Measurements from ENCODE around the gene EPB41L2.
"Not testable (repeated sequence)": the region's sequence is repeated elsewhere in the genome, so short reads cannot be mapped to it uniquely, and the experiment has no call there.

Gene EPB41L2

DNA sequence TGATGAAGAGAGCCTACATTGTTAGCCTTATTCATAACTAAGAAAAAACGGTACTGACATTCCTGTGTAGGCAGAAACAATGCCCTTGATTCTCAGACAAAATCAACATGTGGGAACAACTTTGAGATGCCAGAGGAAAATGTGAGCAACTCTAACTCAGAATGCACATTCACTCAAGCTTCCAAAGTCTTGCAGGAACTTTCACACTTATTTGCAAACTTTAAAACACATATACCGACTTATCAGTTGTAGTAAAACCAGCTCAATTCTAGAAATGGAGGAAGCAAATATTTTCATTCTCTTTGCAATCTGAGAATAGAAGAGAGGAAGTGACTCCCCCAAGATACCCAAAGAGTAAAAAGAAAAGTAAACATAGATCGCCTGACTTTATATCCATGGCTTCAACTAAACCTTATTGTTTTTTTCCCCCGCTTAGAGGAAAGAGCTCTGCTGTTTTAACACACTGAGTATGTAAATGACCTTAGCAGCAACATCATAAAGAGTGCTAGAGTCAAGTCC, 117.6 kb downstream of the EPB41L2 start:
- Histone ChIP-seq H3K36me3 (replicated peaks) (no peaks in the 10 kb centered on the region), H3K9me3 (no peaks in the 10 kb centered on the region), H3K4me3 (no peak overlapping the region), H3K27me3 (ENCODE audit: low read depth) (no peaks in the 10 kb centered on the region), H3K4me1 (peaks cover 30% of the 10 kb centered on the region)
- no peak for DNase-seq (ENCODE audit: low spot score in 2 of 2)
- in situ Hi-C loops (cut with MboI; ENCODE audit: low sequenced_read_pairs) = no loop called here

DNA sequence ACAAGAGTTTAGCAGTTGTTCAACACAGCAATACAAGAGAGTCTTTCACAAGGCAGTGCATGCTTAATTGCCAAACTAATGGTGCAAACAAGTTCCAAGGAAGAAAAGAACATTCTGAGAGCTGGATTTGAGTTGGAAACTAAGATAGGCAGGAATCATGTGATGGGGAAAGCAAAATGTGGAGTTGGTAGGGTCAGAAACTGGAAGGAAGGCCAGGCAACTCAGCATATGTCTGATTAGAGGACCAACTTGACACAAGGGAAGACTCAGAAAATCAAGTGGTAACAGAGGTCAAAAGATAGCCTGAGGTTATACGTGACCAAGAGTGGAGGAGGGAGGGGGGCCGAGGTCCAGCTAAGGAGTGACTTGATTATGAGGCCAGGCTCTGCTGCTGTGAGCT, 118.6 kb downstream of the EPB41L2 start:
- no peak overlapping the region for H3K4me3 ChIP-seq
- H3K4me1 ChIP-seq = peaks cover 34% of the 10 kb centered on the region
- no peaks in the 10 kb centered on the region for H3K36me3 ChIP-seq (replicated peaks)
- in situ Hi-C loops (cut with MboI; ENCODE audit: low sequenced_read_pairs) = no loop called here
- no peaks in the 10 kb centered on the region for H3K27me3 ChIP-seq (ENCODE audit: low read depth)
- DNase-seq (ENCODE audit: low spot score in 2 of 2) = no peak
- no peaks in the 10 kb centered on the region for H3K9me3 ChIP-seq

DNA sequence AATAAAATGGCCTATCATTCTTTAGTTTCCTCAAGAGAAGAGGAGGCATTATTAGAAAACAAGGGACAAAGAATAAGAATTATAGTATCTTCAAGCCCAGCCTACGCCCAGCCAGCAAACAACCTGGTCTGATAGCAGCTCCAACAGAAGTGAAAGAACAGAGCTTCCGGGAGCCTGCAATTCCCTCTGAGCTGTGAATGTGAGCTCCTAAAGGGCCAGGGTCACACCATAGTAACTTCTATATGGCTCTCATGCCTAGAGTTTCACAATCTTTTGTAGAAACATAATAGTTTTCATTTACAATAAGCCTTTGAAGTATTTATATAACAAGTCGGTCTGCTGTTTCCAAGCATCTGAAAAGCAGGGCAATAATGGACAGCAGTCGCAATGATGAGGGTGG, 119.3 kb downstream of the EPB41L2 start:
- in situ Hi-C loops (cut with MboI; ENCODE audit: low sequenced_read_pairs) = no loop called here
- peak; percentile 39 to 52 for DNase-seq (ENCODE audit: low spot score in 2 of 2)
- Histone ChIP-seq H3K9me3 (no peaks in the 10 kb centered on the region), H3K4me3 (no peak overlapping the region), H3K4me1 (peaks cover 40% of the 10 kb centered on the region), H3K27me3 (ENCODE audit: low read depth) (no peaks in the 10 kb centered on the region), H3K36me3 (replicated peaks) (no peaks in the 10 kb centered on the region)

DNA sequence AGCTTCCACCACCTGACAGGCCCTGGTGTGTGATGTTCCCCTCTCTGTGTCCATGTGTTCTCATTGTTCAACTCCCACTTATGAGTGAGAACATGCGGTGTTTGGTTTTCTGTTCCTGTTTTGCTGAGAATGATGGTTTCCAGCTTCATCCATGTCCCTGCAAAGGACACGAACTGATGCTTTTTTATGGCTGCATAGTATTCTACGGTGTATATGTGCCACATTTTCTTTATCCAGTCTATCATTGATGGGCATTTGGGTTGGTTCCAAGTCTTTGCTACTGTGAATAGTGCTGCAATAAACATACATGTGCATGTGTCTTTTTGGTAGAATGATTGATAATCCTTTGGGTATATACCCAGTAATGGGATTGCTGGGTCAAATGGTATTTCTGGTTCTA, 120.3 kb downstream of the EPB41L2 start:
- DNase-seq (ENCODE audit: low spot score in 2 of 2); H3K36me3 ChIP-seq (replicated peaks); in situ Hi-C loops (cut with MboI; ENCODE audit: low sequenced_read_pairs); H3K27me3 ChIP-seq (ENCODE audit: low read depth); H3K4me3 ChIP-seq; H3K9me3 ChIP-seq: not testable (repeated sequence)
- peaks cover 44% of the 10 kb centered on the region for H3K4me1 ChIP-seq

DNA sequence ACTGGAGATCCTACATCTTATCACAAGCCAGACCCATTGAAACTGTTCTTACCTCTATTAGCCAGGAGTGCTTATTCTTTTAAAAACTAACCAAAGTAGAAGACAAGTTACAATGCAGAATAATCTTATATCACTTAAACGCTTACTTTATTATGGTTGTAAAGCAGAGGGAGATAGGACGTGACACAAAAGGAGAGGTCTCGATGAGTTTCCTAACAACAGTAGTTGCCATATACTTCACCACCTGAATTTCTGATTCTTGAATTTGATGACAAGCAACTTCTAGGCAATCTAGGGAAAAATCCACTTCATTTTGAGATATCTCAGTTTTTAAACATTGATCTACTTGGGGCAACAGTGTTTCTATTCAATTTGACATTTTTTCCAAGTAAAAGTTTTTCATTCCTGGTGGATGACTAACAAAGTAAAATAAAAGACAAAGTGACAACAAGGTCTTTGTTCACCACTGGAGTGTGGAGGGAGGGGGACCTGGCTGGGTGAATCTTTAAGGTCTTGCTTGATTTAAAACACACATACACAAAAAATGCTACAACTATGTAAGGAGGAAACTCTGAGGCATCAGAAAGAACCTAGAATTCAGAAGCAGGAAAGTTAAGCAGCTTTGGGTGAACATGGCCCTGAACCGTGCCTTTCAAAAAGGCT, 125.0 kb downstream of the EPB41L2 start:
- H3K9me3 ChIP-seq = no peaks in the 10 kb centered on the region
- no peak for DNase-seq (ENCODE audit: low spot score in 2 of 2)
- H3K36me3 ChIP-seq (replicated peaks) = no peaks in the 10 kb centered on the region
- no peak overlapping the region for H3K4me3 ChIP-seq
- in situ Hi-C loops (cut with MboI; ENCODE audit: low sequenced_read_pairs) = no loop called here
- H3K27me3 ChIP-seq (ENCODE audit: low read depth) = no peaks in the 10 kb centered on the region
- H3K4me1 ChIP-seq = peaks cover 45% of the 10 kb centered on the region

DNA sequence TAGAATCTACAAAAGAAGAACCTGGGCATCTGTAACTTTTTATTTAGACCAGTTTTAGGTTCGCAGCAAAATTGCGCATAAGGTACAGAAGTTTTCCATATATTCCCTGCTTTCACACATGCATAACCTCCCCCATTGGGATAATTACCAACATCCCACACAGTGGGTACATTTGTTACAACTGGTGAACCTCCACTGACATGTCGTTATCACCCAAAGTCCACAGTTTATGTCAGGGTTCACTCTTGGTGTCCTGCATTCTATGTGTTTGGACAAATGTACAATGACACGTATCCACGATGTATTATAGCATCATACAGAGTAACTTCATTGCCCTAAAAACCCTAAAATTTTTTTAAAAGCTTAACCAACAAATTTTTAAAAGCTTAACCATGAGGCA, 126.1 kb downstream of the EPB41L2 start:
- H3K4me3 ChIP-seq = no peak overlapping the region
- peaks cover 47% of the 10 kb centered on the region for H3K4me1 ChIP-seq
- no peaks in the 10 kb centered on the region for H3K36me3 ChIP-seq (replicated peaks)
- H3K9me3 ChIP-seq = no peaks in the 10 kb centered on the region
- no peak for DNase-seq (ENCODE audit: low spot score in 2 of 2)
- H3K27me3 ChIP-seq (ENCODE audit: low read depth) = no peaks in the 10 kb centered on the region
- in situ Hi-C loops (cut with MboI; ENCODE audit: low sequenced_read_pairs) = no loop called here

DNA sequence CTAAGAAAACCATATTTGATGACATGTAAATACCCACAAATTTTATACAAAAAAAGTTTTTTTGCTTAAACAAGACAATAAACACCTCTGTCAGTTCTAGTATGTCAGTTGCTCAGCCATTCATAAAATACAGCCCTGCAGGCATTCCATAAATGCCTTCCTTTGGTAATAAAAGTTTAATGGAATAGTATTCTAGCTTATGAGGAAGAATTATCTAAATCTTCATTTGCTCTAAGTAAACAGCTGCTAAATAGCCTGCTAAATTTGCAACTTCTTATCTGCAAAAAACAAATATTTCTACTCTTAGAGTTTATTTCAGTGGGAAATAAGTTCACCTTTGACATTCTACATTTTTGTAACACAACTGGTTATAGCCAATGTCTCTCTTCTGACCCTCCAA, 127.1 kb downstream of the EPB41L2 start:
- in situ Hi-C loops (cut with MboI; ENCODE audit: low sequenced_read_pairs) = no loop called here

DNA sequence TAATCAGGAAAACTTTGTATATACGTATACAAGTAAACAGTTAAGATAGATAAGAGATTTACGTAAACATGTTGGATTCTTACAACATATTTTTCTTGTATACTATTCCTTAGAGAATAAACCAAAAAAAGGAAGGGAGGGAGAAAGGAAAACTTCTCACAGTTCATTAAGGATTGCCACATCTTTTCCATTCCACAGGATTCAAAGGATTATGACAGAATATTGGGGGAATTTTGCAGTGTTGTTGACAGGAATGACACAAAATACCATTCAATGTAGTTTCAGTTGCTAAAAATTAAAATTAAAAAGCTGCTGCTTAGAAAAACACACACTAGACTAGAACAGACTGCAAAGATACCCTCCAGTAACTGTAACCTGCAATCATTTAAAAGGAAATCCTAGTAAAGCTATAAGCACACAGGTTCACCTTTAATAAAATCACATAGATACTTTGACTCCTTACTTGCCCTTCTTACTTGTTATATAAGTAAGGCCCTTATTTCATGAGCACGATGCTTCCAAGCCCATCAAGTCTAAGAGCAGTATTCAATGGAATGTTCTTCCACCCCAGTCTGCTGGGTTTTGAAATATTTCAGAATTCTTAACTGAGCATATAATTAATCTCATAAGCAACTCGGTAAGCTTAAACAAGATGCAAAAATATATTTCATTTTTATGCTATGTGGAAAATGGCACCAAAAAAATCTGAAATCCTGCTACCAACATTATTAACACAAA, 128.0 kb downstream of the EPB41L2 start:
- H3K4me3 ChIP-seq = no peak overlapping the region
- no peaks in the 10 kb centered on the region for H3K9me3 ChIP-seq
- peaks cover 47% of the 10 kb centered on the region for H3K4me1 ChIP-seq
- no peaks in the 10 kb centered on the region for H3K27me3 ChIP-seq (ENCODE audit: low read depth)
- no peak for DNase-seq (ENCODE audit: low spot score in 2 of 2)
- H3K36me3 ChIP-seq (replicated peaks) = no peaks in the 10 kb centered on the region
- in situ Hi-C loops (cut with MboI; ENCODE audit: low sequenced_read_pairs) = no loop called here

More for the DNA sequence above, 127.1 kb downstream of the EPB41L2 start:
- Histone ChIP-seq H3K4me1 (peaks cover 47% of the 10 kb centered on the region), H3K36me3 (replicated peaks) (no peaks in the 10 kb centered on the region), H3K4me3 (no peak overlapping the region), H3K9me3 (no peaks in the 10 kb centered on the region), H3K27me3 (ENCODE audit: low read depth) (no peaks in the 10 kb centered on the region)
- DNase-seq (ENCODE audit: low spot score in 2 of 2) = peak; percentile 7 to 14

DNA sequence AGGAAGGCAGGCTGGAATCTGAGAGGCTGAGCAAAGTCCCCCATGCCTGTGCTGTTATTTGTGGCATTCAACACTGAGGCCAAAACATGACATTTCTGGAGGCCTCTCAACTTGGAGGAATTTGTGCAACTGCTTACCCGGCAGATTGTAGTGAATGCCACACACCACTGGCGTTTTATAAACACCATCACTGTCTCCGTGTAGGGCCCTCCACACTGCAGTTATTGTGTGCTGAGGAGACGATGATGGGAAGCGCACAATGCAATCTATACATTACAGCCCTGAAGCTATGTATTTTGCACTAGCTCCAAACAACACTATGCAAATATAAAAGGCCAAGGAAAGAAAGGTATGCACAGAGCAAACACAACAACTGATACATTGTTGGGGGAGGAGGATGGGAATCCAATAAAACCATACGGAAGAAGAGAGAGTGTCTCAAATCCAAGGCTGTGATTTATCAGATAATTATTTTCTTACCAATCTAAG, 129.3 kb downstream of the EPB41L2 start:
- H3K4me1 ChIP-seq = peaks cover 38% of the 10 kb centered on the region
- no peaks in the 10 kb centered on the region for H3K36me3 ChIP-seq (replicated peaks)
- no peaks in the 10 kb centered on the region for H3K9me3 ChIP-seq
- in situ Hi-C loops (cut with MboI; ENCODE audit: low sequenced_read_pairs) = no loop called here
- H3K27me3 ChIP-seq (ENCODE audit: low read depth) = no peaks in the 10 kb centered on the region
- peak; percentile 49 to 56 for DNase-seq (ENCODE audit: low spot score in 2 of 2)
- no peak overlapping the region for H3K4me3 ChIP-seq

DNA sequence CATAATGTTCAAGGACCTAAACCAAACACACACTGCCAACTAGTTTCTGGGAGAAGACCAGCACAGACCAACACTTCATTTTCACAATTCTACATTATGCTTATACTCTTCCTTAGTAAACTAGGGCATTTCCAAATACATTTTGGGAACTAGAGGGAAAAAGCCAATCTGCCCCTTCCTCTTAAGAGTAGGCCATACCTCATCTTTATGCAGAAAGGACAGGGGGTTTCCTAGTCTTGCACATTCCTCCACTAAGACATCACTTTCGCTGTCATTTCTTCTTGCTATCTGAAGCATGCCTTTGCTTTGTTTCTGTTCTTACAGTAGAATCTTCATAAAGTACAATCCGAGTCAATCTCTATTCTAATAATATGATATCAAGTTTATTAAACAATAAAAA, 130.1 kb downstream of the EPB41L2 start:
- no peak for DNase-seq (ENCODE audit: low spot score in 2 of 2)
- Histone ChIP-seq H3K36me3 (replicated peaks) (no peaks in the 10 kb centered on the region), H3K9me3 (no peaks in the 10 kb centered on the region), H3K4me1 (peaks cover 35% of the 10 kb centered on the region), H3K4me3 (no peak overlapping the region), H3K27me3 (ENCODE audit: low read depth) (no peaks in the 10 kb centered on the region)
- in situ Hi-C loops (cut with MboI; ENCODE audit: low sequenced_read_pairs) = no loop called here

DNA sequence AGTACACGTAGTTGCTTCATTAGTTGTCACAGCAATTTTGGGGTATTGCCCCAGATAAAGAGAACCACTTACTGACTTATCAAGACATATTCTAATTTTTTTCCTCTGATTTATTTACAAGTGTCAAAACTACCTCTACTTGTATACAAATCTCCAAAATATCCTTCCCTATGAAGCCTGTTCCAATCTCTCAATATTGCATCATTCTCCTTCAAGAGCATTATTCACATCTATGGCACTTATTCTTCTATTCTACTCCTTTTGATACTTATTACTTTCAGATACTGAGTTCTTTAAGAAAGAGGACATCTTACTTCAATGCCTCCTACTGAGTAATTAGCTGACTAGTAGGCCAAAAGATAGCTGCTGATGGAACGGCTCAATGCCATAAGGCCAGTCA, 130.6 kb downstream of the EPB41L2 start:
- Histone ChIP-seq H3K9me3 (no peaks in the 10 kb centered on the region), H3K4me1 (peaks cover 35% of the 10 kb centered on the region), H3K36me3 (replicated peaks) (no peaks in the 10 kb centered on the region), H3K4me3 (no peak overlapping the region), H3K27me3 (ENCODE audit: low read depth) (no peaks in the 10 kb centered on the region)
- no peak for DNase-seq (ENCODE audit: low spot score in 2 of 2)
- in situ Hi-C loops (cut with MboI; ENCODE audit: low sequenced_read_pairs) = no loop called here

DNA sequence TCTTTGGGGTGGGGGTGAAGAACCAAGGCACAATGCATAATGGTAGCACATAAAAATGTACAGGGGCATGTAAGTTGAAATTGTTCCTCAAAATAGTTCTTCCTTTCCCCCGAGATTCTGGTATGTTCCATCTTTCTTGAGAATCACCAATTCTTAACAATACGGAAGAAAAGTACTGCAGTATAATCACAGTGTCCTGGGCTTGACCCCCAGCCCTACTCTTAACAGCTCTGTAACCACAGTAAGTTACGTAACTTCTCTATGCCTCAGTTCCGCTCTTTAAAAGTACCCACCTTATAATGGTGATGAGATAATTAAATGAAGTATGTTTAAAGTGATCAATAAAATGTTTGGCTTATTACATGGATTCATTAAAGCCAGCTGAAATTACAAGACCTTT, 131.4 kb downstream of the EPB41L2 start:
- DNase-seq (ENCODE audit: low spot score in 2 of 2) = no peak
- no peaks in the 10 kb centered on the region for H3K36me3 ChIP-seq (replicated peaks)
- H3K4me3 ChIP-seq = no peak overlapping the region
- H3K9me3 ChIP-seq = no peaks in the 10 kb centered on the region
- in situ Hi-C loops (cut with MboI; ENCODE audit: low sequenced_read_pairs) = no loop called here
- peaks cover 36% of the 10 kb centered on the region for H3K4me1 ChIP-seq
- H3K27me3 ChIP-seq (ENCODE audit: low read depth) = no peaks in the 10 kb centered on the region

DNA sequence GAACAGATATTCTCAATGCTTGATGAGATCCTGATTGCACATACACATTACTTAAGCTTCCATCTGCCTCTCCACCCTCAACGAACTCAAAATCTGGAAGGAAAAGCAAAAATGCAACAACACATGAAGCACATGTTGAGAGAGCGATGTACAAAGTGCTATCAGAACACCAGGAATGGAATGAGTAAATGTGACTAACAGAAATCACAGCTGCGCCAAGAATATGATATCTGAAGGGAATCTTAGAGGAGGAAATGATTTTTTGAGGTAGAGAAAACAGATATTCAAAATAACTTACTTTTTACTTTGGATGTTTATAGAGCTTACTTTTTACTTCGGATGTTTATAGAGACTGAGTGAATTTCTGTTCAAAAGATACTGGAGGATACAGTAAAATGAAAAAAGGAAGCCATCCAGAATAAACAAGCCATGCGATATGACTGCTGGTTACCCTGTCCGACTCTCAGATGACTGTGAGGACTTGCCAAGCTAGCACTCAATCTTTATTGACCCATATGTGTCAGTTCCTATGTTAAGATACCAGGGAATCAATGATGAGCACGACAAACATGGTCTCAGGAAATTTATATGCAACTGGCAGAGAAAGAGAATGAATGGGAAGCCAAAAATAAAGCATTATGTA, 133.9 kb downstream of the EPB41L2 start:
- DNase-seq (ENCODE audit: low spot score in 2 of 2) = no peak
- in situ Hi-C loops (cut with MboI; ENCODE audit: low sequenced_read_pairs) = no loop called here
- peaks cover 15% of the 10 kb centered on the region for H3K4me1 ChIP-seq
- H3K27me3 ChIP-seq (ENCODE audit: low read depth) = no peaks in the 10 kb centered on the region
- no peak overlapping the region for H3K4me3 ChIP-seq
- H3K9me3 ChIP-seq = no peaks in the 10 kb centered on the region
- H3K36me3 ChIP-seq (replicated peaks) = no peaks in the 10 kb centered on the region

All from HAP-1 (cell line).